Iris pigment epithelial cell (primary cell): ENCODE results near the gene CFAP20.

Source experiments
- DNase-seq: peaks from one replicate; pipeline ENCODE4 v3.0.0-alpha.2; 2011; ENCODE audit warnings: low read depth

The CFAP20 gene

DNA sequence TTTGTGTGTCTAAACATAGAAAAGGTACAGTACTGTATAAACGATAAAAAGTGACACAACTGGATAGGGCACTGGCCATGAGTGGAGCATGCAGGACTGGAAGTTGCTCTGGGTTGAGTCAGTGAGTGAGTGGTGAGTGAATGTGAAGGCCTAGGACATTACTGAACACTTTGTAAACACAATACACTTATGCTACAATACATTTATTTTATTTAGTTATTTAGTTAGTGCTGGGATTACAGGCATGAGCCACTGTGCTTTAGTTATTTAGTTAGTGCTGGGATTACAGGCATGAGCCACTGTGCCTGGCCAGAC lies 4.6 kb downstream of the CFAP20 start:
- peak; percentile 65 for DNase-seq

- no peak for DNase-seq
Measured at GRCh38 chr16:58123896-58124600, 5.1 kb downstream of the CFAP20 start.

GRCh38 chr16:58121132-58121531 lies 8.0 kb downstream of the CFAP20 start:
- DNase-seq: no peak

GRCh38 chr16:58120234-58120633 lies 8.9 kb downstream of the CFAP20 start:
- no peak for DNase-seq

GRCh38 chr16:58119509-58119845 lies 9.7 kb downstream of the CFAP20 start:
- DNase-seq: no peak

DNA sequence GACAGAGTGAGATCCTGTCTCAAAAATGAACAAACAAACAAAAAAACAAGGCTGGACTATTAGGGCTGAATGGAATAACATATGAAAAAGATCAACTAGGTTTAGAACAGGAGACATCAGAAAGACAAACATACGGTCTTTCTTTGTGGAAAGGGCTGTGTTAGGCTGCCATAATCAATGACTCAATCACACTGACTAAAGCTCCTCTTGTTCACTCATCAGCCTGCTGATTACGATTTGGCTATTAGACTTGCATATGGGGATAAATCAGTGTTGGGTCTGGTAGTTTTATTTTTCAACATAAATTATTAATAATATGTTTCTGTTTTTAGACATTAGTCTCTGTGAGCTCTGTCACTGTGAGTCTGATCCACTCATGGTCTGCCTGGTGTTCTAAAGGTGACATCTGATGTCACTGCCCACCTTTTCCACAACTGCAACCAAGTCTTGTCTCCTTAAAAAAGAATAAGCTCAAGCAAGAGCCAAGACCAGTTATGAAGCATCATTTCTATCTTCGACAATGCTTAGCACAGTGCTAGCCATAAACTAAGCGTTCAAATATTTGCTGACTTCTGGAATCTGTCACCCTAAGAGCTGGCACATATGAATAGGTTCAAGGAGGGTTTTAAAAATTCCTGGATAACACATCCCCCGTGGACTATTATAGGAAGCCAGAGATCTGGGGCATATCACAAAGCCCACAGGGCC lies 10.2 kb downstream of the CFAP20 start:
- DNase-seq: no peak

DNA sequence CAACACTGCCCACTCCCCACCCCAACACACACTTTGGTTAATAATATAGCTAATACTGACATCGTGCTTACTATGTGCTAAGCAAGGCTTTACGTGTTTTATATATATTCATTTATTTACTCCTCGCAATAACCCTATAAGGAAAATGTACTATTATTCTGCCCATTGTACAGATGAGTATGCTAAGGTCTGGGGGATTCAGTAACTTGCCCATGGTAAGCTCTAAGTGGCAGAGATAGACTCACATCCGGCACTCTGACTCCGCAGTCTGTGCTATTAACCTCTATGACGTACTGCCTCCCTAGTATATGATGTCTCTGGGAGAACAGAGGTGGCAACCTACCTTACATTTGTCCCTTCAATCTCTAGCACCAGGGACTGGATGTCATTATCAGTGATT lies 12.7 kb downstream of the CFAP20 start:
- no peak for DNase-seq

DNA sequence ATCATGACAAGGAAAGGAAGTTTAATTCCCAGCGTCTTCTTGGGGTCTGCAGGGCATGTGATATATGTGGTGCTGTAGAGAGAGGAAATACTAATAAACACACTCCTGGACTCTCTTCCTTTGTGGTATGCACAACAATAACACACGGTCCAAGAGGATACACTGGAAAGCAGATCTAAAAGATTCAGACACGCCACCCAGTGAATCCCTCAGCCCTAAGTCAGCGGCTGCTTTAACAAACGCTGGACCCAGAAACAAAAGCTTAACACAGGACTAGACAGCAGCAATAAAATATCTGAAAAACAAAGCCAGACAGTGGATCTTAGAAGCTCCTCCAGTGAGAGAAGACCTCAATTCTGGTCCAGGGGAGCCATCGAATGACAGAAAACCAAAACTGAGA lies 13.1 kb downstream of the CFAP20 start:
- peak; percentile 22 for DNase-seq

DNA sequence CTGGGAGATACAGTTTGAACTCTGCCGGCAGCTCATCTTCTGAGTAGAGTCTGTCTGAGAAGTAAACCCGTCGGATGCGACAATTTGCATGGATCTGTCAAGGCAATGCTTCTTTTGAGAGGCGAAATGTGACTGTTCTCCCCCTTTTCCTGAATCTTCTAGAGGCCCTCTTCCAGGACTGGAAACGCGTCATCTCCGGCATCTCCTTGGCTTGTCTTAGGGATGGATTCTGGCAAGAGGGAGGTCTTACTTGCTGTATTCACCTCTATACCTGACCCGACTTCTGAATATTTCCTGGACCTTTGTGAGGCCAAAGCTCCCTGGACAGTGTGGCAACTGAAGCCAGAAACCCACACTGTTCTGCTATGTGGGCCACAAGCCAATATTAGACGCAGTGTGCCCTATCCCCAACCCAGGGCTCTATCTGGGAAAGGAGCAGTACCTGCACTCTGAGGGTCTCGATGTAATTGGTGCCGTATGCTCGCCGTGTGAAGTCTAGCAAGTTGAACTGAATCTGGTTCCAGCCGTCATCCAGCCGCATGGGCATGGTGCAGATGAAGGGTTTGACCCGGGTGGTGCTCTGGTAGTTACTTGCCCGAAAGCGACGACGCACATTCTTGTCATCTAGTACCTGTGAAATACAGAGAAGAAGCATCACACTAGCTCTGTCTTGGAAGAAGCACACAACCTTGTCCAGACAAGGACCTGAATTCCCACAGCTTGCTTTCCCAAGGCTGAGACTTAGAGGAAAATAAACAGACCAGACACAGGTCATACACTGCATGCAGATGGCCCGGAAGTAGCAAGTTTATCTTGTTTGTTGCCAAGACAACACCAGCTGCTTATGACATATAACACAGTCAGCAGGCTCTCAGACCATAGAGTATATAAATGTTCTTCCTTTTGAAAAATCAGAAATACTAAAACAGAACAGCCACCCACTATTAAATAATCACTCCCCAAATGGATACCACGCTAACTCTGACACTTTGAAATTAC lies 14.1 kb downstream of the CFAP20 start:
- DNase-seq: peak; percentile 72

- no peak for DNase-seq
Measured at GRCh38 chr16:58111302-58111627, 17.9 kb downstream of the CFAP20 start.

DNA sequence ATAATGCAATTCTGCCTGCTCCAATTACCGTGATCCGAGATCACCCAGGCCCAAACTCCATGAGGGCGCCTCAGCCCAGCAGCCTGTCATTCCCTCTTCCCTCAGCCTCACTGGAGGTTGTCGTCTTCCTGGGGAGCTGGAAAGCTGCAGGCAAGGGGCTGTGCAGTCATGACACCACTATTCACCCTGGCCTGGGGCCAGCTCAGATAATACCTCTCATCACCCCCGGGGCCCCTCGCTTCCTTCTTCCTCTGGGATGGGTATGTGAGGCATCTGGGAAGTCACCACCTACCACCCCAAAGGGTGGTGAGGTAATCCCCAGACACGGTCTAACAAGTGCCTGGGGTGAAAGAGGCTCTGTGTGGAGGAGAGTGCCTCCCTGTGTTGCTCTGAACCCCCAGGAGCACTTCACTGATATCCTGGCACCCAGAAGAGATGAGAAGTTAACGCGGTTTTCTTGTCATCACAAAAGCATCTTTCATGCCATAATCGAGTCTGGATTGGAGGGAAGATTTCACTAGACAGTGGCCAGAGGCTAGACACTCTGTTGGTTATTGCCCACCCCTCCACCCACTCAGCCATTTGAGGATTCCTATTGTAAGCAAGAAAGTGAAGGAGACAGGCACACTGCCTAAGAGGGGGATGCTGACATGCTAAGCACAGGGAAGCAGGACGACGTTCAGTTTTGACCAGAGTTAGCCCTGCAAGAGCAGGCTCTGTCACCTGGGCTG lies 18.4 kb downstream of the CFAP20 start:
- DNase-seq: peak; percentile 27

DNA sequence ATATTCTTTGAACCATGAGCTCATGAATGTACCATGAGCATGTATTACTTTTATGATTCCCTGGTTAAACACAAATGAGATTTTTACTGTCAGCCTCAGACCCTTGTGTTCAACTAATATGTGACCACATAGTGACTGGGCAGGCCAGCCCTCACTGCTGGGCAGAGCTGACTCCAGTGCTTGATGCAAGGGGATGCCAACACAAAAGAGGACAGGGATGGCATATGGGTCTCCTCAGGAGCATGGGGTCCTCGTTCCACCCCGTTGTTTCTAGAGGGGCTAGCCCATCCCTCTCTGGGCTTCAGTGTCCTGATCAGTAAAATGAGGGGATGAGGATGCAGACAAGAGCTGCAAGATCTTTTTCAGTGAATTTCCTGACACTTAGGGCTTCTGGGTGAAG lies 19.3 kb downstream of the CFAP20 start:
- no peak for DNase-seq

DNA sequence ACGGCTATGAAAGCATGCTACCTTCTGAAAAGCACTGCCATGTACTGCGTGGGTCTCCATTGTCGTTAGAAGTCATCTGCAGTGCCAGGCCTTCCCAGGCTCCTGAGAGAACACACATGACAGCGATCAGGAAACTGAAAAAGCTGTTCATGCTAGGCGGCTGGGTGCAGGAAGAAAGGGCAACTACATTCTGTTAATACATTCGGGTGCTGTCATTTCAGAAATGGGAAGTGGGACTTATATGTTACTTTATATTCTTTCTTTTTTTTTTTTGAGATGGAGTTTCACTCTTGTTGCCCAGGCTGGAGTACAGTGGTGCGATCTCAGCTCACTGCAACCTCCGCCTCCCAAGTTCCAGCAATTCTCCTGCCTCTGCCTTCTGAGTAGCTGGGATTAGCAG lies 19.9 kb downstream of the CFAP20 start:
- no peak for DNase-seq

GRCh38 chr16:58107709-58108108 lies 21.5 kb downstream of the CFAP20 start:
- no peak for DNase-seq

DNA sequence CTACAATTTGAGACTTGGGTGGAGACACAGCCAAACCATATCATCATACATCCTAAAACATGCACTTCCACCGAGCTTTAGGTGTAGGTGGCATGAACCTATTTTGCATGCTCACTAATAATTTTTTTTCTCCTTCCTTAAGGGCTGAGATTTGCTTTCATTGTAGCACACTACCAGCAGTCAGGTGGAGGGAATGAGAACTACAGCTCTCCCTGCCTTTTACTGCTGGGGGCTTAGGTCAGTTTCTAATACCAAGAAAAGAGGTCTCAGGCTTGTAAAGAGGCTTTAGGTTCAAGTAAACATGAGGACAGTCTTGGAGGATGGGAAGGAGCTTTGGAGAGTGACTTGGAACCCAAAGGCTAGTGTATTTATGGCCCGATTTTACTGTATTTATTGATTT lies 22.0 kb downstream of the CFAP20 start:
- DNase-seq: no peak

- DNase-seq: peak; percentile 21
Measured at GRCh38 chr16:58105631-58106030, 23.6 kb downstream of the CFAP20 start.

- DNase-seq: no peak
Measured at GRCh38 chr16:58102665-58103392, 26.4 kb downstream of the CFAP20 start.

DNA sequence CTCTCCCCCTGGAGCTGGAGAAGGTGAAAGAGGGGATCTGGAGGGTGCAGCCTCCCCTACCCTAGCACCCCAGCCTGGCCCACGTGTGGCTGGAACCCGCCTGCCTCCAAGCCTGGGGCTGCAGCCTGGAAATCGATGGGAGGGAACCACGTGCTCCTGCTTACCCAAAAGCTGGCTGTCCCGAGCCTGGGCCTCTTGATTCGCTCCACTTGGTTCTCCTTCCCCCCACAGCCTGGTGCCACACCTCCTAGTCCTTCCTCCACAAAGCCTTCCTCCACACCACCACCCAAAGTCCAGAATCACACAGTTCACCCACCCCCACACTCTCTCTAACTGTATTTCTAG lies 29.3 kb downstream of the CFAP20 start:
- no peak for DNase-seq

DNA sequence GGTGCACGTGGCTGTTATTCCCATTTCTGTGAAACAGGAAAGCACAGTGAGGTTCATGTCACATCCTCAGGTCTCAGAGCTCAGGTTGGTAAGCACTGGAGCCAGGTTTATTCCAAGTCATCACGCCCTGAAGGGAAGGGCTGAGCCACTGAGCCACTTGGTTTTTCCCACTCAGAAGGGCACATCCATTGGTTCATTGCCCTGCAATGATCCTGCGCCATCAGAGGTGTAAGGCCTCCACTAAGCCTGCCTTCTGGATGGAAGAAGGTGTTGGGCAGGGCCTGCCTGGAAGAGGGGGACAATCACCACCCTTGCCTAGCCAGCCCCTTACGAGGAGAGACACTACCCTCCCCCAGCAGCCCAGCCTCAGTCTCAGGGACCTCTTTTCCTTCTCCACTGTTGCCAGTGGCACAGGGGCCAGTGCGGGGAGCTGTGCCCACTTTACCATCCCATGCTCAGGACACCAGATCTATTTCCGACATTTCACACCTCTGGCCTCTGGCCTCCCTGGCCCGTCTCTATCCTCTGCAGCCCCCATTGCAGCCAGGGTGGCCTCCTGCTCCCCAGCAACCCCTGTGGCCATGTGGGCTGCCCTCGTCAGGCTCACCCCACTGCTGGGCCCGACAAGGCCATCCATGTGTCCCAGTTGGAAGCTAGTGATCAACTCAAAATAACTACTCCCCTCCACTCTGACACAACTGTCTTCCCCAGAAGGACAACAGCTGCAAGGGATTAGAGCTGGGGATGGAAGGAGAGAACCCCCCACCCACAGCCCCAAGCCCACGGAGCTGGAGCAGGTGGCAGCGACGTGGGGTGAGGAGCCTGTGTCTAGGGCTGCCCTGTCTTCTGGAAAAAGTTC lies 29.9 kb downstream of the CFAP20 start:
- no peak for DNase-seq

DNA sequence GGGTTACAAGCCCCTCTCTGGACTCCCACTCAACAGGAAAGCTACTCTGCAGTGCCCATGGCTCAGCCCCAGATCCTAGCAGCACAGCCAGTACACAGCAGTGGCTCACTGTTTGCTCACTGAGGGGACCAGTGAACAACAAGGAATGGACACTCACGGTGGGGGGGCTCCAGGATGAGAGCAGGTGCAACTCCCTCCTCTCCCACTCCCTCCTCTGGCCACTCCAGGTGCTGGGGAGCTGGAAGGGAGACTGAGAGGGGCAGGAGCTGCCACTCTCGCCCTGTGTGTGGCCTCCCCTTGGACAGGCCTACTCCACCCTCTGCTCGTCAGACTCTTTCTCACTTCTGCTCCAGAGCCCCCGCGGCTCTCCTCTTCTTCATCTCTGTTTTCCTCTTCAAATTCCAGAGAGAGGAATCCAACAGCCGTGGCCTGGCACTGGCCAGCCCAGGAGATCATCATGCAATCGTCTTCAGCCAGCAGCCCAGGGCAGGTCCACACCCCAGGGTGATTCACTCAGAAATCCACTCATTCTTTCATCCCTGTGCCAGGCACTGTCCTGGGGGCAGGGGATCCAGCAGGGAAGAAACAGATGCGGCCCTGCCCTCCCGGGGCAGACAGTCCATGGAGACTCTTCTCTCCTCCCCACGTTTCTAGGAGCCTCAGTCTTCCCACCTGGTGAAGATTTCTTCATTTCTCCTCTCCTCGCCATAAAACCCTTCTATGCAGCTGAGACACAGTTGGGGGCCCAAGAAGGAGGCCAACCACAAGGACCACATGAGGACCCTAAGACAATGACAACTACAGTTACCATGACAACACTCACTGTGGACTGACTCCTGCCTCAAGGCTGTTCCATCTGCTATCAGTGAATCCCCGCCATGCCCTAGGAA lies 30.7 kb downstream of the CFAP20 start:
- peak; percentile 50 for DNase-seq
